ENCODE data around the gene TRPM8. TPM values are rescaled to one million over a fixed set of nuclear protein-coding genes. Genes with fewer than 3 reads are reported as not detected.

The TRPM8 gene
- total RNA-seq, 1 donor from 2014 or later: 0.60 TPM

DNA sequence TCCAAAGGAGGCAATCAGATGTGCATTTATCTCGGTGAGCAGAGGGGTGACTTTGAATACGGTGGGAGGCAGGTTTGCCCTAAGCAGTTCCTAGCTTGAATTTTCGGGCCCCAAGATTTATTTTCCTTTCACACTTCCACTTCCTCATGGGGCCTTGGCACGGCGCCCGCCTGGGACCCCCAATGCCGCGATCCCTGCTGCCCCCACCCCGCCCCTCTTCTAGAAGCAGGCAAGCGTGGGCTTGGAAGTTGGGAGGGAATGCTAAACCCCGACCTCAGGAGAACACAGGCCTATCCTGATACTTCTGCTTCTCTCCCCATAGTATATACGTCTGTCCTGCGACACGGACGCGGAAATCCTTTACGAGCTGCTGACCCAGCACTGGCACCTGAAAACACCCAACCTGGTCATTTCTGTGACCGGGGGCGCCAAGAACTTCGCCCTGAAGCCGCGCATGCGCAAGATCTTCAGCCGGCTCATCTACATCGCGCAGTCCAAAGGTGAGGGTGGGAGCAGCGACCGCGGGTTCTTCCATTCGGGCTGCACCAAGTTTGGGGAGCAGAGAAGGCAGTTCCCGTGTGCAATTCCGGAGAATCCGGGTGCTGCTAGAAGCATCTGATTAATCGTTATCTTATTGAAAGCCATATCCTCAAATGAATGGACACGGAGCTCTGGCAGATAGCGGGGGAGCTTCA lies 21.6 kb downstream of the TRPM8 start:
- TF ChIP-seq, protein P1, sequence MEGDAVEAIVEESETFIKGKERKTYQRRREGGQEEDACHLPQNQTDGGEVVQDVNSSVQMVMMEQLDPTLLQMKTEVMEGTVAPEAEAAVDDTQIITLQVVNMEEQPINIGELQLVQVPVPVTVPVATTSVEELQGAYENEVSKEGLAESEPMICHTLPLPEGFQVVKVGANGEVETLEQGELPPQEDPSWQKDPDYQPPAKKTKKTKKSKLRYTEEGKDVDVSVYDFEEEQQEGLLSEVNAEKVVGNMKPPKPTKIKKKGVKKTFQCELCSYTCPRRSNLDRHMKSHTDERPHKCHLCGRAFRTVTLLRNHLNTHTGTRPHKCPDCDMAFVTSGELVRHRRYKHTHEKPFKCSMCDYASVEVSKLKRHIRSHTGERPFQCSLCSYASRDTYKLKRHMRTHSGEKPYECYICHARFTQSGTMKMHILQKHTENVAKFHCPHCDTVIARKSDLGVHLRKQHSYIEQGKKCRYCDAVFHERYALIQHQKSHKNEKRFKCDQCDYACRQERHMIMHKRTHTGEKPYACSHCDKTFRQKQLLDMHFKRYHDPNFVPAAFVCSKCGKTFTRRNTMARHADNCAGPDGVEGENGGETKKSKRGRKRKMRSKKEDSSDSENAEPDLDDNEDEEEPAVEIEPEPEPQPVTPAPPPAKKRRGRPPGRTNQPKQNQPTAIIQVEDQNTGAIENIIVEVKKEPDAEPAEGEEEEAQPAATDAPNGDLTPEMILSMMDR (conservative IDR thresholded peaks at IDR 0.05): no peak
- peaks cover 6% of the 10 kb centered on the region for H3K9me3 Mint-ChIP-seq
- no peaks in the 10 kb centered on the region for H3K4me1 Mint-ChIP-seq (ENCODE audit: unreplicated experiment)
- peaks cover 26% of the 10 kb centered on the region for H3K27me3 Mint-ChIP-seq
- H3K27ac Mint-ChIP-seq: no peak overlapping the region
- H3K4me3 Mint-ChIP-seq: no peak overlapping the region
- H3K36me3 Mint-ChIP-seq: no peaks in the 10 kb centered on the region
- DNase-seq (ENCODE audit: extremely low spot score, unreplicated experiment): no peak

DNA sequence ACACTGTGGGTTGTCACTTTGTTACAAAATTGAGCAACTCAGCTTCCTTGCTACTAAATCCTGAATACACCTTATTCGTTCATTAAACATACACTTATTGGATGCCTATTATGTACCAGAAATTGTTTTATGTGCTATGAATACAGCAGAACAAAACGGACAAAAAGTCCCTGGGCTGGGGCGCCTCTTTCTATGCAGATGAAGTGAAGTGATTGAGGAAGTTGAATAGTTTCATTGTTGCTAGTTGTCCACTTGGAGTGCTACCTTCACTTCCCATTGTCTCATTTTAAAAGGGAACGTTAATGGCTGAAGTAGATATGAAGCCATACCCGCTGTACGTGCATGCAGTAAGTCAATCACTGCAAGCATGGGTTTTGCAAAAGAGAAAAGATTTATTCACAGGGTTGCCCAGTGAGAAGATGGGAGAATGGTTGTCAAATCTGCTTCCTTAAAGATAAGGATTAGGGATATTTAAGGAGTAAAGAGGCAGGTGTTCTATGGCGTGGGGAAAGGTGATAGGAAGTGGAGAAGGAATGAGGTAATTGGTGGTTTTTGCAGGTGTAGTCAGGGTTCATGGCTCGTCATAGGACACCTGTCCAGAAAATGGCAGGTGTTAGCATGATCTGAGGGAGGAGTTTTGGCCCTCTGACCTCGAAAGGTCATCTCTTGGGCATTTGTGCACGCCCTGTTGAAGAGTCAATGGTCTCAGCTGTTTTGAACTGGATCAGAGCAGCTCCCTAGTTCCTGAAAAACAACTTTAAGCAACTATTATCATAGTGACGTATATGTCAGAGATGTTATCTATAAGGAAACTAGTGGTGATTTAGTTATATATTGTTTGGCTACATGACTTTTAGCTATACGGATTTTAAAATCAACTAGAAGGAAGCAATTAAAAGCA lies 23.5 kb downstream of the TRPM8 start:
- peak overlapping the region; percentile 94 for H3K27ac Mint-ChIP-seq

DNA sequence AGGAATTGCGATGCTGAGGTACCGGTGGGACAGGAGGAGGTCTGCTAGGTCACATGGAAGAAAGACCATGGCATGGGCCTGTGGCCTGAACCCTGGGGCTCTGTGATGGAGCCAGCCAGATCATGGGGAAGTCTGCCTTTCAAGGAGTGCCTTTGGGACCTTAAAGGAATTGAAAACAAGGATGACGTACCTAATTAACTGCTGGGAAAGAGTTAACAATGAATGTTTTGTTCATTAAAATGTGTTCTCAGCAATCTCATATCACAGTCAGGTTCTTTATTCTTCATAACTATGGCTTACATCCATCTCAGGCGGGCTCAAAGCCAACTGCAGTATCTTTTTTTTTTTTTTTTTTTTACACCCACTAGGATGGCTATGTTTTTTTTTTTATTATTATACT lies 25.6 kb downstream of the TRPM8 start:
- H3K4me3 Mint-ChIP-seq: no peak overlapping the region
- no peak for DNase-seq (ENCODE audit: extremely low spot score, unreplicated experiment)
- H3K4me1 Mint-ChIP-seq (ENCODE audit: unreplicated experiment): no peaks in the 10 kb centered on the region
- H3K27ac Mint-ChIP-seq: no peak overlapping the region
- no peaks in the 10 kb centered on the region for H3K36me3 Mint-ChIP-seq
- H3K27me3 Mint-ChIP-seq: peaks cover 17% of the 10 kb centered on the region
- TF ChIP-seq, protein P1 (conservative IDR thresholded peaks at IDR 0.05): no peak
- peaks cover 9% of the 10 kb centered on the region for H3K9me3 Mint-ChIP-seq

More for the DNA sequence above, 23.5 kb downstream of the TRPM8 start:
- TF ChIP-seq, protein P1 (conservative IDR thresholded peaks at IDR 0.05): no peak
- Mint-ChIP-seq H3K27me3 (peaks cover 21% of the 10 kb centered on the region), H3K4me3 (peak overlapping the region; percentile 34), H3K4me1 (ENCODE audit: unreplicated experiment) (no peaks in the 10 kb centered on the region), H3K36me3 (no peaks in the 10 kb centered on the region), H3K9me3 (peaks cover 6% of the 10 kb centered on the region)
- DNase-seq (ENCODE audit: extremely low spot score, unreplicated experiment): no peak

DNA sequence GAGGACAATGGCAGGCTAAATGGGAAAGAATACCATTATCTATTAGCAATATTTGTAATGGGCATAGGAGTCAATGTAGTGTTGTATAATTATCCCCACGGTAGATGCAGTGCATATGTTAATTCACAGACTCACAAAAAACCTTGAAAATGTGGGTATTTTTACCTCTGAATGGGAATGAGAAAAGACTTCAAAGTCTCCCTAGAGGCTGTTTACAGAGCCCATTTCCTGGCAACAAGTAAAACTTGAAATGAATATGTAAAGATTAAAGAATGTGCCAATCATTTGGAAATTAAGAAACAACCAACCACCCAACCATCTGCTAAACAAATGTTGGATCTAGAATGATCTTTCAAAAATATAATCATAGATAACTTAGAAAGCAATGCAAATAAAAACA lies 27.1 kb downstream of the TRPM8 start:
- no peaks in the 10 kb centered on the region for H3K4me1 Mint-ChIP-seq (ENCODE audit: unreplicated experiment)
- H3K27me3 Mint-ChIP-seq: peaks cover 9% of the 10 kb centered on the region
- no peak for DNase-seq (ENCODE audit: extremely low spot score, unreplicated experiment)
- no peaks in the 10 kb centered on the region for H3K36me3 Mint-ChIP-seq
- TF ChIP-seq, protein P1 (conservative IDR thresholded peaks at IDR 0.05): no peak
- no peak overlapping the region for H3K27ac Mint-ChIP-seq
- H3K4me3 Mint-ChIP-seq: no peak overlapping the region
- H3K9me3 Mint-ChIP-seq: peaks cover 9% of the 10 kb centered on the region

DNA sequence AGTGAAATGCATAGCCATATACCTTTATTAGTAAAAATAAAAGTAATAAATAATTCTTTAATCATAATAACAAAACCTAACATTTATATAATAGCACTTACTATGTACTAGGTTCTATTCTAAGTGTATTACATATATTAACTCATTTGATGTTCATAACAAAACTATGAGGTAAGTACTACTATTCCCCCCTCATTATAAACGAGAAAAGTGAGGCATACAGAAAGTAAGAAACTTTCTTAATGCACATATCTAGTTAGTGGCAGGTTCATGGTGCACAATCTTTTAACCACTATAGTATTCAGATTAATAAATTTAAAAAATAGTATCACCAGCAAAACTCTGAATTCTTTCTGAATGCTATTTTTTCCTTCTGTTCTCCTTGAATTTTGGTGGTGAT lies 27.5 kb downstream of the TRPM8 start:
- DNase-seq (ENCODE audit: extremely low spot score, unreplicated experiment): no peak
- Mint-ChIP-seq H3K4me1 (ENCODE audit: unreplicated experiment) (no peaks in the 10 kb centered on the region), H3K27me3 (peaks cover 8% of the 10 kb centered on the region), H3K4me3 (no peak overlapping the region), H3K36me3 (no peaks in the 10 kb centered on the region), H3K27ac (no peak overlapping the region), H3K9me3 (peaks cover 9% of the 10 kb centered on the region)
- TF ChIP-seq, protein P1 (conservative IDR thresholded peaks at IDR 0.05): no peak

Measured in type B pancreatic cell (in vitro differentiated cells).